Measurements from ENCODE around the gene MSLN.

DNA sequence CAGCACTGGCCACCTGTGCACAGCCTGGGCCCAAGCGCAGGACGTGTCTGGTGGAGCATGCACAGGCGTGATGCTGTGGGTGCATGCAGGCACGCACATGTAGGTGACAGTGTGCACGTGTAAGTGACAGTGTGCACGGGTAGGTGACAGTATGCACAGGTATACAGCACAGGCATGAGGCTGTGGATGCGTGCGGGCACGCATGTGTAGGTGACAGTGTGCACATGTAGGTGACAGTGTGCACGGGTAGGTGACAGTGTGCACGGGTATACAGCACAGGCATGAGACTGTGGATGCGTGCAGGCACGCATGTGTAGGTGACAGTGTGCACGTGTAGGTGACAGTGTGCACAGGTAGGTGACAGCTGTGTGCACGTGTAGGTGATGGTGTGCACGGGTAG is 19.8 kb downstream of the MSLN start:
- TF ChIP-seq EZH2 (IDR thresholded peaks at IDR 0.05) = no peak
- TF ChIP-seq POLR2AphosphoS5 (IDR thresholded peaks at IDR 0.05; ENCODE audit: borderline replicate concordance, low read depth, low read length) = no peak
